ENCODE results near the gene RPGRIP1.
A peak's percentile ranks its signal among the peaks of the same experiment; 100 is the strongest.

The RPGRIP1 gene

GRCh38 chr14:21298358-21298757 is 18.5 kb downstream of the RPGRIP1 start:
- no peak overlapping the region for H2BK12ac ChIP-seq (ENCODE audit: low read length in 2 of 2)
- no peak overlapping the region for H2AK5ac ChIP-seq (ENCODE audit: low read length, severe bottlenecking)
- no peak overlapping the region for H3K4me3 ChIP-seq (ENCODE audit: insufficient read depth in 1 of 2, low read depth in 1 of 2, low read length in 2 of 2)

GRCh38 chr14:21299562-21300130 is 19.8 kb downstream of the RPGRIP1 start:
- H2BK120ac ChIP-seq (ENCODE audit: low read depth, low read length) = no peak overlapping the region
- WGBS = 79% methylated on average over 10 of the region's 10 CpGs
- H3K18ac ChIP-seq (ENCODE audit: low read depth in 1 of 2, low read length in 2 of 2) = no peak overlapping the region
- no peaks in the 10 kb centered on the region for H3K36me3 ChIP-seq (ENCODE audit: control insufficient read depth in 1 of 2, insufficient read depth in 2 of 2, low read depth in 1 of 2, low read length in 2 of 2)
- H3K79me1 ChIP-seq (replicated peaks; ENCODE audit: low read length, poor library complexity, severe bottlenecking) = no peaks in the 10 kb centered on the region
- no peak overlapping the region for H2BK12ac ChIP-seq (ENCODE audit: low read length in 2 of 2)
- no peak overlapping the region for H4K91ac ChIP-seq (ENCODE audit: low read length)
- H2BK5ac ChIP-seq (ENCODE audit: low read depth, low read length, poor library complexity, severe bottlenecking) = no peak overlapping the region
- no peak overlapping the region for H2BK15ac ChIP-seq (ENCODE audit: low read depth, poor library complexity, severe bottlenecking)
- H3K27ac ChIP-seq (ENCODE audit: low read length, poor library complexity, severe bottlenecking) = no peak overlapping the region
- no peak overlapping the region for H3K23ac ChIP-seq (ENCODE audit: low read length in 2 of 2)
- H3K4me1 ChIP-seq (ENCODE audit: control insufficient read depth, insufficient read depth, low read depth, low read length) = peaks cover 4% of the 10 kb centered on the region
- DNase-seq = no peak
- H4K8ac ChIP-seq (ENCODE audit: low read length) = no peak overlapping the region
- no peak overlapping the region for H2AFZ ChIP-seq (ENCODE audit: low read depth, low read length)
- no peak overlapping the region for H3K14ac ChIP-seq (ENCODE audit: low read length in 2 of 2)
- H3K9me3 ChIP-seq (ENCODE audit: control insufficient read depth, low read length) = no peaks in the 10 kb centered on the region
- no peak overlapping the region for H3K4me3 ChIP-seq (ENCODE audit: insufficient read depth in 1 of 2, low read depth in 1 of 2, low read length in 2 of 2)
- H2AK5ac ChIP-seq (ENCODE audit: low read length, severe bottlenecking) = no peak overlapping the region
- no peak overlapping the region for H3K4me2 ChIP-seq (ENCODE audit: low read length, poor library complexity, severe bottlenecking)
- no peak overlapping the region for H3K4ac ChIP-seq (ENCODE audit: low read depth in 1 of 2, low read length in 2 of 2)
- H3K27me3 ChIP-seq (ENCODE audit: control insufficient read depth in 1 of 2, insufficient read depth in 1 of 2, low read length in 2 of 2) = peaks cover 14 to 17% of the 10 kb centered on the region in 2 experiments
- H3K9ac ChIP-seq (ENCODE audit: low read length) = no peak overlapping the region

More at GRCh38 chr14:21298358-21298757, 18.5 kb downstream of the RPGRIP1 start:
- Histone ChIP-seq H3K14ac (ENCODE audit: low read length in 2 of 2) (no peak overlapping the region), H2BK5ac (ENCODE audit: low read depth, low read length, poor library complexity, severe bottlenecking) (no peak overlapping the region), H3K9ac (ENCODE audit: low read length) (no peak overlapping the region), H3K36me3 (ENCODE audit: control insufficient read depth in 1 of 2, insufficient read depth in 2 of 2, low read depth in 1 of 2, low read length in 2 of 2) (no peaks in the 10 kb centered on the region), H3K9me3 (ENCODE audit: control insufficient read depth, low read length) (no peaks in the 10 kb centered on the region), H4K8ac (ENCODE audit: low read length) (no peak overlapping the region), H2BK15ac (ENCODE audit: low read depth, poor library complexity, severe bottlenecking) (no peak overlapping the region), H3K27me3 (ENCODE audit: control insufficient read depth in 1 of 2, insufficient read depth in 1 of 2, low read length in 2 of 2) (peaks cover 14 to 17% of the 10 kb centered on the region in 2 experiments), H3K4me1 (ENCODE audit: control insufficient read depth, insufficient read depth, low read depth, low read length) (peaks cover 4% of the 10 kb centered on the region), H3K27ac (ENCODE audit: low read length, poor library complexity, severe bottlenecking) (no peak overlapping the region), H3K79me1 (replicated peaks; ENCODE audit: low read length, poor library complexity, severe bottlenecking) (no peaks in the 10 kb centered on the region), H3K4ac (ENCODE audit: low read depth in 1 of 2, low read length in 2 of 2) (no peak overlapping the region), H3K23ac (ENCODE audit: low read length in 2 of 2) (no peak overlapping the region), H4K91ac (ENCODE audit: low read length) (no peak overlapping the region), H3K18ac (ENCODE audit: low read depth in 1 of 2, low read length in 2 of 2) (no peak overlapping the region), H2AFZ (ENCODE audit: low read depth, low read length) (no peak overlapping the region), H3K4me2 (ENCODE audit: low read length, poor library complexity, severe bottlenecking) (no peak overlapping the region), H2BK120ac (ENCODE audit: low read depth, low read length) (no peak overlapping the region)
- DNase-seq = no peak
- WGBS = 87% methylated on average over 12 of the region's 12 CpGs

DNA sequence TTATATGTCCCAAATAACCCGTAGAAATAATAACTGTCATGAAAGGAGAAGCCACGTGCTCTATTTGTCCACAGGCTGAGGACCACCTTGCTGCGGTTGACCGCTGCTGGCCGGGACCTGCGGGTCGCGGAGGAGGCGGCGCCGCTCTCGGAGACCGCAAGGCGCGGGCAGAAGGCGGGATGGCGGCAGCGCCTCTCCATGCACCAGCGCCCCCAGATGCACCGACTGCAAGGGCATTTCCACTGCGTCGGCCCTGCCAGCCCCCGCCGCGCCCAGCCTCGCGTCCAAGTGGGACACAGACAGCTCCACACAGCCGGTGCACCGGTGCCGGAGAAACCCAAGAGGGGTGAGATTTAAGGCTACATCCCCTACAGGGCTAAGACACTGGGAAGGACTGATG is 21.0 kb downstream of the RPGRIP1 start:
- no peak overlapping the region for H3K27ac ChIP-seq (ENCODE audit: low read length, poor library complexity, severe bottlenecking)
- H2AFZ ChIP-seq (ENCODE audit: low read depth, low read length) = peak overlapping the region; percentile 76
- no peaks in the 10 kb centered on the region for H3K9me3 ChIP-seq (ENCODE audit: control insufficient read depth, low read length)
- H3K27me3 ChIP-seq (ENCODE audit: control insufficient read depth in 1 of 2, insufficient read depth in 1 of 2, low read length in 2 of 2) = peaks cover 14 to 17% of the 10 kb centered on the region in 2 experiments
- H2BK15ac ChIP-seq (ENCODE audit: low read depth, poor library complexity, severe bottlenecking) = no peak overlapping the region
- H3K4me3 ChIP-seq (ENCODE audit: insufficient read depth in 1 of 2, low read depth in 1 of 2, low read length in 2 of 2) = peak overlapping the region; percentile 40 to 75
- peaks cover 4% of the 10 kb centered on the region for H3K4me1 ChIP-seq (ENCODE audit: control insufficient read depth, insufficient read depth, low read depth, low read length)
- no peak overlapping the region for H4K8ac ChIP-seq (ENCODE audit: low read length)
- no peak overlapping the region for H3K18ac ChIP-seq (ENCODE audit: low read depth in 1 of 2, low read length in 2 of 2)
- H3K4ac ChIP-seq (ENCODE audit: low read depth in 1 of 2, low read length in 2 of 2) = no peak overlapping the region
- no peak overlapping the region for H2BK12ac ChIP-seq (ENCODE audit: low read length in 2 of 2)
- no peak overlapping the region for H2BK5ac ChIP-seq (ENCODE audit: low read depth, low read length, poor library complexity, severe bottlenecking)
- H3K36me3 ChIP-seq (ENCODE audit: control insufficient read depth in 1 of 2, insufficient read depth in 2 of 2, low read depth in 1 of 2, low read length in 2 of 2) = no peaks in the 10 kb centered on the region
- H3K9ac ChIP-seq (ENCODE audit: low read length) = peak overlapping the region; percentile 35
- H3K14ac ChIP-seq (ENCODE audit: low read length in 2 of 2) = peak overlapping the region in 1 of 2 experiments; percentile 30
- H2BK120ac ChIP-seq (ENCODE audit: low read depth, low read length) = no peak overlapping the region
- 9% methylated on average over 30 of the region's 30 CpGs for WGBS
- peak overlapping the region; percentile 63 for H3K4me2 ChIP-seq (ENCODE audit: low read length, poor library complexity, severe bottlenecking)
- no peak overlapping the region for H4K91ac ChIP-seq (ENCODE audit: low read length)
- H2AK5ac ChIP-seq (ENCODE audit: low read length, severe bottlenecking) = no peak overlapping the region
- H3K23ac ChIP-seq (ENCODE audit: low read length in 2 of 2) = peak overlapping the region in 1 of 2 experiments; percentile 83
- no peak for DNase-seq
- no peaks in the 10 kb centered on the region for H3K79me1 ChIP-seq (replicated peaks; ENCODE audit: low read length, poor library complexity, severe bottlenecking)

- H3K23ac ChIP-seq (ENCODE audit: low read length in 2 of 2) = no peak overlapping the region
- H3K9me3 ChIP-seq (ENCODE audit: control insufficient read depth, low read length) = no peaks in the 10 kb centered on the region
Observed at GRCh38 chr14:21302013-21302835, 22.3 kb downstream of the RPGRIP1 start.

More at GRCh38 chr14:21302013-21302835, 22.3 kb downstream of the RPGRIP1 start:
- Histone ChIP-seq H3K27ac (ENCODE audit: low read length, poor library complexity, severe bottlenecking) (no peak overlapping the region), H3K27me3 (ENCODE audit: control insufficient read depth in 1 of 2, insufficient read depth in 1 of 2, low read length in 2 of 2) (peaks cover 14 to 17% of the 10 kb centered on the region in 2 experiments), H4K8ac (ENCODE audit: low read length) (no peak overlapping the region), H2AFZ (ENCODE audit: low read depth, low read length) (no peak overlapping the region), H2BK120ac (ENCODE audit: low read depth, low read length) (no peak overlapping the region), H3K79me1 (replicated peaks; ENCODE audit: low read length, poor library complexity, severe bottlenecking) (no peaks in the 10 kb centered on the region), H3K4me2 (ENCODE audit: low read length, poor library complexity, severe bottlenecking) (no peak overlapping the region), H3K4me1 (ENCODE audit: control insufficient read depth, insufficient read depth, low read depth, low read length) (peaks cover 4% of the 10 kb centered on the region), H2BK5ac (ENCODE audit: low read depth, low read length, poor library complexity, severe bottlenecking) (no peak overlapping the region), H2BK15ac (ENCODE audit: low read depth, poor library complexity, severe bottlenecking) (no peak overlapping the region), H3K4me3 (ENCODE audit: insufficient read depth in 1 of 2, low read depth in 1 of 2, low read length in 2 of 2) (no peak overlapping the region), H3K18ac (ENCODE audit: low read depth in 1 of 2, low read length in 2 of 2) (no peak overlapping the region), H3K9ac (ENCODE audit: low read length) (no peak overlapping the region), H3K36me3 (ENCODE audit: control insufficient read depth in 1 of 2, insufficient read depth in 2 of 2, low read depth in 1 of 2, low read length in 2 of 2) (no peaks in the 10 kb centered on the region), H2BK12ac (ENCODE audit: low read length in 2 of 2) (no peak overlapping the region), H3K4ac (ENCODE audit: low read depth in 1 of 2, low read length in 2 of 2) (no peak overlapping the region), H3K14ac (ENCODE audit: low read length in 2 of 2) (no peak overlapping the region), H4K91ac (ENCODE audit: low read length) (no peak overlapping the region), H2AK5ac (ENCODE audit: low read length, severe bottlenecking) (no peak overlapping the region)
- DNase-seq = no peak
- WGBS = 86% methylated on average over 7 of the region's 8 CpGs
